K562 (cell line): Measurements from ENCODE around the gene ZNF474. TPM values are rescaled to one million over a fixed set of nuclear protein-coding genes. Genes with fewer than 3 reads are reported as not detected.

Experiments
- ATAC-seq: fragments of 200-7000 bp; cut with Tn5 transposase; 3 replicates; pipeline ENCODE4 v1.9.1; 2020; ENCODE audit warnings: moderate library complexity
- BruUV-seq: library from RNA; stranded (reverse); fragments of 400-500 nt; replicated peaks from 2 replicates; lab custom pipeline; 2021; lab: Mats Ljungman, UMichigan
- CTCF ChIA-PET: fragments of 300-600 bp; formaldehyde crosslinking; extraction: SDS; loops from one replicate; lab custom pipeline; 2021; ENCODE audit warnings: low intra/inter-chr PET ratio; lab: Yijun Ruan, JAX
- POLR2A ChIA-PET: fragments of 300-600, 350-650 bp; sonication (Branson Sonifier 250); formaldehyde crosslinking; extraction: SDS; loops from one replicate; lab custom pipeline; 2021; ENCODE audit warnings: antibody characterized with exemption, inconsistent platforms; lab: Yijun Ruan, JAX
- DNase-seq, 4 experiments: peaks; one replicate each; pipeline versions ENCODE4 v3.0.0 to v3.0.0-alpha.2; 2011 to 2018; ENCODE audit warnings: low spot score in 3 of 4, mixed read lengths in 3 of 4; ENCODE audit errors: extremely low read depth in 1 of 4
- FAIRE-seq: peaks from 2 replicates; lab custom pipeline; 2011; peaks lifted over from hg19 to GRCh38; lab: Jason Lieb, UNC
- H2AFZ ChIP-seq: 2 replicates; pipeline ENCODE4 v1.6.0; 2011; ENCODE audit warnings: low read depth, low read length, control low read depth, inconsistent platforms
- H3K27ac ChIP-seq: fragments of 200-600 bp; 3 replicates; pipeline ENCODE4 v1.8.0; 2011; ENCODE audit warnings: low read depth, mild to moderate bottlenecking, control low read depth, inconsistent platforms, low read length, moderate library complexity, mixed read lengths; ENCODE audit errors: extremely low read depth
- H3K27me3 ChIP-seq, 2 experiments: fragments of 300-600 bp in 1 of 2; 2 replicates in 1 of 2; 3 replicates in 1 of 2; pipeline versions ENCODE4 v1.6.0 to v1.8.0; 2011; ENCODE audit warnings: inconsistent platforms in 2 of 2, low read length in 2 of 2, mild to moderate bottlenecking in 1 of 2, mixed read lengths in 1 of 2, moderate library complexity in 1 of 2; ENCODE audit not compliant: control insufficient read depth in 2 of 2, insufficient read depth in 2 of 2
- H3K36me3 ChIP-seq: fragments of 300-600 bp; 3 replicates; pipeline ENCODE4 v1.8.0; 2011; ENCODE audit warnings: mild to moderate bottlenecking, low read length, inconsistent platforms; ENCODE audit not compliant: control insufficient read depth, insufficient read depth
- H3K4me1 ChIP-seq, 2 experiments: fragments of 200-600 bp in 1 of 2; replicated peaks in 1 of 2; 2 replicates in 1 of 2; 3 replicates in 1 of 2; pipeline versions ENCODE4 v1.5.1 to v1.8.0; 2011; ENCODE audit warnings: inconsistent platforms in 2 of 2, low read length in 2 of 2, mild to moderate bottlenecking in 1 of 2, mixed read lengths in 1 of 2, moderate library complexity in 1 of 2; ENCODE audit not compliant: control insufficient read depth in 2 of 2, insufficient read depth in 2 of 2
- H3K4me2 ChIP-seq: 2 replicates; pipeline ENCODE4 v1.6.1; 2011; ENCODE audit warnings: low read length, control low read depth, inconsistent platforms, mixed read lengths; ENCODE audit not compliant: insufficient read depth
- H3K4me3 ChIP-seq: fragments of 200-600 bp; sonication (generic), shearing (Covaris generic); 2 replicates; pipeline ENCODE4 v1.5.1; 2016; ENCODE audit warnings: control low read depth, inconsistent platforms
- H3K79me2 ChIP-seq: fragments of 200-600 bp; 3 replicates; pipeline ENCODE4 v1.8.0; 2011; ENCODE audit warnings: low read length, inconsistent platforms; ENCODE audit not compliant: control insufficient read depth, insufficient read depth
- H3K9ac ChIP-seq, 2 experiments: 2 replicates each; pipeline versions ENCODE4 v1.6.0 to v1.6.1; 2011; ENCODE audit warnings: low read depth in 2 of 2, low read length in 2 of 2, control low read depth in 1 of 2, inconsistent platforms in 1 of 2, mild to moderate bottlenecking in 1 of 2, mixed read lengths in 1 of 2; ENCODE audit not compliant: insufficient read depth in 1 of 2
- H3K9me1 ChIP-seq: one replicate; pipeline ENCODE4 v1.6.0; 2011; ENCODE audit warnings: inconsistent platforms, mild to moderate bottlenecking, low read length, moderate library complexity; ENCODE audit not compliant: control insufficient read depth, insufficient read depth
- H3K9me3 ChIP-seq: replicated peaks from 2 replicates; pipeline ENCODE4 v1.5.1; 2011; ENCODE audit warnings: low read depth, low read length, inconsistent platforms; ENCODE audit not compliant: control insufficient read depth, insufficient read depth
- H4K20me1 ChIP-seq: replicated peaks from 2 replicates; pipeline ENCODE4 v1.6.1; 2011; ENCODE audit warnings: low read length, inconsistent platforms, mixed read lengths; ENCODE audit not compliant: control insufficient read depth, insufficient read depth
- BRF1 ChIP-seq: IDR thresholded peaks from 3 replicates; pipeline ENCODE4 v1.6.1; 2011; ENCODE audit warnings: borderline replicate concordance, mild to moderate bottlenecking; ENCODE audit not compliant: insufficient read length; ENCODE audit errors: extremely low read depth
- CC2D1A ChIP-seq: fragments of 450-650 bp; IDR thresholded peaks from 2 replicates; pipeline ENCODE4 v1.6.1; 2017; ENCODE audit warnings: mild to moderate bottlenecking
- CTCFL ChIP-seq: IDR thresholded peaks from 2 replicates; pipeline ENCODE4 v1.6.1; 2011; ENCODE audit warnings: borderline replicate concordance, low read depth, mild to moderate bottlenecking, moderate library complexity, low read length; ENCODE audit not compliant: insufficient read depth, poor library complexity, severe bottlenecking
- DIDO1 ChIP-seq: fragments of 450-650 bp; IDR thresholded peaks from 2 replicates; pipeline ENCODE4 v1.6.1; 2016; ENCODE audit warnings: low read depth, missing biosample characterization, missing genetic modification characterization
- E2F5 ChIP-seq: sonication (generic); formaldehyde crosslinking; IDR thresholded peaks from 2 replicates; pipeline ENCODE4 v1.8.0; 2022; ENCODE audit warnings: mild to moderate bottlenecking, missing genetic modification reagents
- ETS1 ChIP-seq: conservative IDR thresholded peaks from 2 replicates; pipeline ENCODE4 v1.6.1; 2011; ENCODE audit warnings: low read depth, mild to moderate bottlenecking, low read length; ENCODE audit not compliant: control insufficient read depth
- FOSL1 ChIP-seq: fragments of 200-800 bp; sonication (Bioruptor generic); conservative IDR thresholded peaks from 2 replicates; pipeline ENCODE4 v1.6.1; 2016; ENCODE audit warnings: missing genetic modification characterization, missing compliant biosample characterization
- KDM2B ChIP-seq: fragments of 250-450 bp; sonication (Bioruptor Pico); IDR thresholded peaks from 2 replicates; pipeline ENCODE4 v1.8.0; 2021; ENCODE audit warnings: mild to moderate bottlenecking, moderate library complexity
- PHB2 ChIP-seq: fragments of 450-650 bp; IDR thresholded peaks from 2 replicates; pipeline ENCODE4 v1.6.1; 2017; ENCODE audit warnings: low read depth
- PTBP1 ChIP-seq: fragments of 200-400 bp; formaldehyde crosslinking; IDR thresholded peaks from 2 replicates; pipeline ENCODE4 v1.6.1; 2017; ENCODE audit warnings: low read depth, low read length
- SRSF7 ChIP-seq: fragments of 200-400 bp; formaldehyde crosslinking; optimal IDR thresholded peaks from 2 replicates; pipeline ENCODE3; 2017; ENCODE audit warnings: mild to moderate bottlenecking, low read depth, low read length
- ZBTB9 ChIP-seq: fragments of 450-650 bp; formaldehyde crosslinking; IDR thresholded peaks from 2 replicates; pipeline ENCODE4 v1.4.0; 2020; ENCODE audit warnings: mild to moderate bottlenecking, moderate library complexity
- ZKSCAN8 ChIP-seq: fragments of 200-800 bp; sonication (Bioruptor generic); IDR thresholded peaks from 2 replicates; pipeline ENCODE4 v1.6.1; 2016; ENCODE audit warnings: missing genetic modification characterization, missing compliant biosample characterization
- ZNF175 ChIP-seq: fragments of 200-800 bp; sonication (Bioruptor generic); IDR thresholded peaks from 2 replicates; pipeline ENCODE4 v1.6.1; 2016; ENCODE audit warnings: low read depth, mild to moderate bottlenecking, missing genetic modification characterization, missing compliant biosample characterization
- ZNF584 ChIP-seq: fragments of 200-800 bp; sonication (Bioruptor generic); IDR thresholded peaks from 2 replicates; pipeline ENCODE4 v1.6.1; 2016; ENCODE audit warnings: low read depth, mild to moderate bottlenecking, missing genetic modification characterization, missing compliant biosample characterization
- ZNF696 ChIP-seq: fragments of 250-450 bp; sonication (Bioruptor Pico); conservative IDR thresholded peaks from 2 replicates; pipeline ENCODE4 v1.4.0; 2020; ENCODE audit warnings: mild to moderate bottlenecking, moderate library complexity
- WGBS: fragments of 100-300 bp; shearing (Covaris generic); methylation state at CpG from one replicate; pipeline ENCODE4 v1.1.6; 2016; ENCODE audit warnings: low coverage, mixed read lengths; ENCODE audit not compliant: insufficient coverage; ENCODE audit errors: missing lambda C conversion rate; 5-methylcytosine and 5-hydroxymethylcytosine counted together
- in situ Hi-C: fragments of 300-500 bp; cut with MboI; formaldehyde crosslinking; loops from 4 replicates; pipeline ENCODE4 v1.15.0; 2018; ENCODE audit warnings: inconsistent platforms, mixed read lengths
- intact Hi-C: fragments of 100-400 bp; cut with micrococcal nuclease; formaldehyde crosslinking; loops from 2 replicates; pipeline ENCODE4 v1.14.2; 2022
- polyA plus RNA-seq, 8 experiments: library from polyadenylated mRNA; depleted of rRNA in 4 of 8; stranded (reverse) in 5 of 8; unstranded in 3 of 8; fragments of >200 nt; fragmentation: Nextera tagmentation in 2 of 8; fragmentation: Illumina TruSeq in 1 of 8; extraction: Ambion mirVana in 2 of 8; extraction: Trizol in 1 of 8; gene quantifications; 2 replicates each; pipeline versions ENCODE4 v1.2.1 to v1.2.3, GENCODE V29; 2011 to 2014; ENCODE audit warnings: inconsistent platforms in 1 of 8, missing spikeins in 1 of 8
- total RNA-seq, 7 experiments: library from RNA; depleted of rRNA in 6 of 7; stranded (reverse); fragments of >200 nt in 6 of 7; fragmentation: Illumina TruSeq in 2 of 7; extraction: Trizol in 2 of 7; gene quantifications; 2 replicates each; pipeline versions ENCODE4 v1.2.1 to v1.2.3, GENCODE V29; 2011 to 2021; ENCODE audit warnings: low replicate concordance in 1 of 7

ZNF474 gene
- total and polyA plus RNA-seq, 9 of the 15 experiments (the other 6 are each of a cell fraction or from before 2014, with no cell fraction given): 0.16 to 0.62 (median 0.39) TPM

GRCh38 chr5:122093415-122094180, 35.7 kb upstream of the ZNF474 start:
- Histone ChIP-seq H3K27me3 (no peaks in the 10 kb centered on the region), H3K79me2 (no peaks in the 10 kb centered on the region), H3K9me1 (no peaks in the 10 kb centered on the region), H3K4me1 (peaks cover 0 to under 1% of the 10 kb centered on the region in 2 experiments; a peak in 2 of 5 replicates), H3K4me3 (no peak overlapping the region), H2AFZ (no peak overlapping the region), H4K20me1 (no peaks in the 10 kb centered on the region), H3K4me2 (no peak overlapping the region), H3K36me3 (no peaks in the 10 kb centered on the region), H3K9me3 (peaks cover 6% of the 10 kb centered on the region; the same call in 1 of the 2 replicates), H3K27ac (no peak overlapping the region), H3K9ac (no peak overlapping the region)
- POLR2A ChIA-PET: interaction anchor here (0.7 to 0.8 kb wide), 2 partner anchors 21 to 32 kb away, joined by 3 read pairs; no protein-coding TSS in a partner anchor
- FAIRE-seq (no peak), DNase-seq (no peak), ATAC-seq (no peak)
- intact Hi-C loops: loop anchor here (5.0 kb wide), 1 partner anchor 131 kb away; the partner anchor contains the start of gene SRFBP1
- no TSS peak for BruUV-seq
- WGBS: 69% methylated on average over 7 of the region's 7 CpGs
- CTCF ChIA-PET: interaction anchor here (0.6 to 1.3 kb wide), 2 partner anchors 63 to 407 kb away, joined by 6 to 8 read pairs; no protein-coding TSS in a partner anchor
- in situ Hi-C loops: no loop called here
- no peak for TF ChIP-seq ZNF584
- TF ChIP-seq KDM2B (CRISPR knock-in tag): no peak
- no peak for TF ChIP-seq CTCFL
- TF ChIP-seq ZKSCAN8 (CRISPR knock-in tag): no peak
- no peak for TF ChIP-seq ZNF696 (CRISPR knock-in tag)
- TF ChIP-seq PHB2: no peak
- TF ChIP-seq ZNF175: no peak
- no peak for TF ChIP-seq ETS1
- no peak for TF ChIP-seq FOSL1
- TF ChIP-seq ZBTB9: no peak
- no peak for TF ChIP-seq SRSF7
- TF ChIP-seq DIDO1 (tag): no peak
- TF ChIP-seq BRF1: no peak
- TF ChIP-seq E2F5: no peak
- TF ChIP-seq CC2D1A: no peak
- TF ChIP-seq PTBP1: no peak
